ENCODE measurements around the gene HDAC4.

The HDAC4 gene

GRCh38 chr2:239381709-239382134 lies 19.1 kb downstream of the HDAC4 start (continued):
- TF ChIP-seq ZNF398 (tag by site-specific recombination; IDR thresholded peaks at IDR 0.05), result no peak
- no peak for TF ChIP-seq OSR2 (tag by site-specific recombination; IDR thresholded peaks at IDR 0.05)
- TF ChIP-seq REPIN1 (tag by site-specific recombination; IDR thresholded peaks at IDR 0.05; ENCODE audit: low read depth), result no peak
- no peak for TF ChIP-seq ZNF629 (tag by site-specific recombination; IDR thresholded peaks at IDR 0.05)
- TF ChIP-seq ZNF433 (tag by site-specific recombination; IDR thresholded peaks at IDR 0.05; ENCODE audit: low read depth), result no peak
- no peak for TF ChIP-seq ZNF514 (tag by site-specific recombination; IDR thresholded peaks at IDR 0.05)

- no peaks in the 10 kb centered on the region for H3K9me3 ChIP-seq (ENCODE audit: control insufficient read depth, insufficient read depth, low read depth, low read length)
These were observed 19.8 kb downstream of the HDAC4 start for GRCh38 chr2:239380831-239381708.

More at GRCh38 chr2:239380831-239381708, 19.8 kb downstream of the HDAC4 start:
- H3K36me3 ChIP-seq (ENCODE audit: control insufficient read depth in 2 of 2, insufficient read depth in 1 of 2, low read length in 2 of 2), result no peaks in the 10 kb centered on the region
- TF ChIP-seq ZNF416 (tag by site-specific recombination; IDR thresholded peaks at IDR 0.05) (no peak), ZNF391 (tag by site-specific recombination; IDR thresholded peaks at IDR 0.05; ENCODE audit: borderline replicate concordance, low read depth) (no peak), CTCF (tag by site-specific recombination; IDR thresholded peaks at IDR 0.05) (no peak), ZNF350 (tag by site-specific recombination; IDR thresholded peaks at IDR 0.05) (no peak), BCL6B (tag by site-specific recombination; IDR thresholded peaks at IDR 0.05) (no peak), ZNF510 (tag by site-specific recombination; IDR thresholded peaks at IDR 0.05; ENCODE audit: insufficient replicate concordance) (no peak), ZBTB26 (tag by site-specific recombination; optimal IDR thresholded peaks at IDR 0.05) (no peak), ZNF341 (tag by site-specific recombination; IDR thresholded peaks at IDR 0.05; ENCODE audit: low read depth) (no peak), ZNF398 (tag by site-specific recombination; IDR thresholded peaks at IDR 0.05) (no peak)
- no peak overlapping the region for H3K4me3 ChIP-seq (ENCODE audit: low read depth, low read length)
- H3K27ac ChIP-seq (ENCODE audit: extremely low read depth, low read depth, low read length), result no peak overlapping the region
- ChIA-PET CTCF (interaction anchor here (1.3 kb wide), 1 partner anchor 500 kb away, joined by 4 read pairs; no protein-coding TSS in a partner anchor), POLR2A (no interaction called here)
- H3K4me1 ChIP-seq (ENCODE audit: control insufficient read depth, insufficient read depth, low read length), result no peaks in the 10 kb centered on the region
